Adipose tissue (tissue), 3 donors: ENCODE measurements around the gene TMEM247. TPM values are rescaled to one million over a fixed set of nuclear protein-coding genes. Genes with fewer than 3 reads are reported as not detected.
"Not testable (repeated sequence)": the region's sequence is repeated elsewhere in the genome, so short reads cannot be mapped to it uniquely, and the experiment has no call there.

ENCODE experiments used
- H3K27ac ChIP-seq: one replicate; pipeline ENCODE4 v1.5.1; 2013; ENCODE audit warnings: low read depth, low read length
- WGBS, 3 donors: extraction: QIAGEN DNeasy Blood & Tissue Kit; methylation state at CpG; one replicate each; pipeline ENCODE4 v1.1.7; 2013; 5-methylcytosine and 5-hydroxymethylcytosine counted together
- polyA plus RNA-seq, 3 donors: library from polyadenylated mRNA; stranded (reverse); fragments of 200-250 nt; gene quantifications; one replicate each; pipeline ENCODE4 v1.2.3, GENCODE V29; 2013
- donor health status: healthy with polysubstance abuse.
- donor health status: Bipolar disorder and iron deficiency.
- donor health status: healthy.

Gene TMEM247
- polyA plus RNA-seq, 3 donors, result not detected

GRCh38 chr2:46451131-46451711 is 28.1 kb upstream of the TMEM247 start:
- 73 to 83% (median 74%) methylated on average over 9 of the region's 9 CpGs for WGBS, 3 donors

GRCh38 chr2:46456789-46457188 is 22.6 kb upstream of the TMEM247 start:
- no peak overlapping the region for H3K27ac ChIP-seq
- 88 to 96% (median 95%) methylated on average over 7 of the region's 7 CpGs for WGBS, 3 donors

More at GRCh38 chr2:46451131-46451711, 28.1 kb upstream of the TMEM247 start:
- H3K27ac ChIP-seq, result no peak overlapping the region

- WGBS, 3 donors, result 69 to 79% (median 72%) methylated on average over 9 of the region's 9 CpGs
- H3K27ac ChIP-seq, result no peak overlapping the region
These were observed 20.4 kb upstream of the TMEM247 start for GRCh38 chr2:46458763-46459500.

- H3K27ac ChIP-seq, result no peak overlapping the region
- 44 to 62% (median 60%) methylated on average over 5 of the region's 5 CpGs for WGBS, 3 donors
These were observed 19.7 kb upstream of the TMEM247 start for GRCh38 chr2:46459694-46460093.

GRCh38 chr2:46460241-46460921 is 19.0 kb upstream of the TMEM247 start:
- 53 to 59% (median 57%) methylated on average over 16 of the region's 16 CpGs for WGBS, 3 donors
- no peak overlapping the region for H3K27ac ChIP-seq

- H3K27ac ChIP-seq, result no peak overlapping the region
- WGBS, 3 donors, result 10 to 23% (median 19%) methylated on average over 8 of the region's 8 CpGs
These were observed 18.2 kb upstream of the TMEM247 start for GRCh38 chr2:46461011-46461674.

- 24 to 39% (median 28%) methylated on average over 7 of the region's 7 CpGs for WGBS, 3 donors
- H3K27ac ChIP-seq, result no peak overlapping the region
These were observed 17.6 kb upstream of the TMEM247 start for GRCh38 chr2:46461709-46462171.

GRCh38 chr2:46462936-46463335 is 16.4 kb upstream of the TMEM247 start:
- 87 to 95% (median 94%) methylated on average over 3 of the region's 3 CpGs for WGBS, 3 donors
- no peak overlapping the region for H3K27ac ChIP-seq

GRCh38 chr2:46469116-46469515 is 10.2 kb upstream of the TMEM247 start:
- H3K27ac ChIP-seq, result no peak overlapping the region
- 76 to 94% (median 93%) methylated on average over 6 of the region's 6 CpGs for WGBS, 3 donors

GRCh38 chr2:46469700-46470099 is 9.7 kb upstream of the TMEM247 start:
- no peak overlapping the region for H3K27ac ChIP-seq
- 80 to 84% (median 82%) methylated on average over 2 of the region's 2 CpGs for WGBS, 3 donors

- no peak overlapping the region for H3K27ac ChIP-seq
- 50 to 70% (median 66%) methylated on average over 7 of the region's 7 CpGs for WGBS, 3 donors
These were observed 9.2 kb upstream of the TMEM247 start for GRCh38 chr2:46470114-46470628.

- 70 to 90% (median 73%) methylated on average over 5 of the region's 5 CpGs for WGBS, 3 donors
- no peak overlapping the region for H3K27ac ChIP-seq
These were observed 8.3 kb upstream of the TMEM247 start for GRCh38 chr2:46471019-46471583.

- H3K27ac ChIP-seq, result no peak overlapping the region
- WGBS, 3 donors, result 73 to 87% (median 78%) methylated on average over 1 of the region's 1 CpG
These were observed 7.7 kb upstream of the TMEM247 start for GRCh38 chr2:46471697-46472096.

GRCh38 chr2:46472165-46472564 is 7.2 kb upstream of the TMEM247 start:
- not testable (repeated sequence) for H3K27ac ChIP-seq
- WGBS, 3 donors, result 93 to 99% (median 98%) methylated on average over 3 to 5 of the region's 5 CpGs

- not testable (repeated sequence) for H3K27ac ChIP-seq
- 65 to 77% (median 71%) methylated on average over 8 of the region's 8 CpGs for WGBS, 3 donors
These were observed 1.9 kb upstream of the TMEM247 start for GRCh38 chr2:46477462-46477861.

GRCh38 chr2:46477925-46478324 is 1.4 kb upstream of the TMEM247 start:
- no peak overlapping the region for H3K27ac ChIP-seq
- 91 to 93% (median 92%) methylated on average over 10 of the region's 10 CpGs for WGBS, 3 donors

GRCh38 chr2:46480562-46480961 is 1.2 kb downstream of the TMEM247 start:
- WGBS, 3 donors, result 90 to 93% (median 93%) methylated on average over 24 of the region's 24 CpGs
- no peak overlapping the region for H3K27ac ChIP-seq
